Ascending aorta (tissue), 2 donors: ENCODE measurements around the gene UCK1. TPM values are rescaled to one million over a fixed set of nuclear protein-coding genes. Genes with fewer than 3 reads are reported as not detected.

ENCODE experiments used
- DNase-seq, 2 donors: peaks; one replicate each; pipeline ENCODE4 v3.0.0-alpha.2; 2019; ENCODE audit warnings: low spot score in 2 of 2
- H3K27ac ChIP-seq, 2 donors: fragments of 200-600 bp; sonication (generic); one replicate each; pipeline ENCODE4 v1.5.1; 2016 to 2017; ENCODE audit warnings: mild to moderate bottlenecking in 1 of 2
- H3K27me3 ChIP-seq: fragments of 200-600 bp; sonication (generic); one replicate; pipeline ENCODE4 v1.5.1; 2017
- H3K36me3 ChIP-seq, 2 donors: fragments of 200-600 bp; sonication (generic); one replicate each; pipeline ENCODE4 v1.5.1; 2016
- H3K4me1 ChIP-seq, 2 donors: fragments of 200-600 bp; sonication (generic); one replicate each; pipeline ENCODE4 v1.5.1; 2016 to 2017; ENCODE audit warnings: mild to moderate bottlenecking in 1 of 2
- H3K4me3 ChIP-seq, 2 donors: fragments of 200-600 bp; sonication (generic); one replicate each; pipeline ENCODE4 v1.5.1; 2016 to 2017; ENCODE audit warnings: mild to moderate bottlenecking in 1 of 2
- H3K9me3 ChIP-seq, 2 donors: fragments of 200-600 bp; sonication (generic); one replicate each; pipeline ENCODE4 v1.5.1; 2016
- intact Hi-C: fragments of 100-400 bp; cut with DNase I; formaldehyde crosslinking; loops from one replicate; pipeline ENCODE4 v1.15.1; 2023
- total RNA-seq: library from RNA; depleted of rRNA; stranded (reverse); fragments of >200 nt; gene quantifications from one replicate; pipeline ENCODE4 v1.1.0, GENCODE V29; 2016
- TF ChIP-seq, protein P1 (sequence below), 3 experiments: fragments of 200-600 bp in 2 of 3; fragments of 450-650 bp in 1 of 3; sonication (generic) in 2 of 3; IDR thresholded peaks; one replicate each; pipeline ENCODE4 v1.5.1; 2016 to 2019; ENCODE audit warnings: antibody characterized with exemption in 3 of 3, mild to moderate bottlenecking in 1 of 3, moderate library complexity in 1 of 3

The UCK1 gene
- total RNA-seq, 1 donor from 2014 or later = 39.8 TPM

GRCh38 chr9:131577005-131578000 is 46.2 kb upstream of the UCK1 start:
- intact Hi-C loops = no loop called here

GRCh38 chr9:131575946-131576853 is 45.1 kb upstream of the UCK1 start:
- DNase-seq = no peak
- Histone ChIP-seq H3K9me3 (no peaks in the 10 kb centered on the region), H3K27me3 (no peaks in the 10 kb centered on the region)

More at GRCh38 chr9:131577005-131578000, 46.2 kb upstream of the UCK1 start:
- TF ChIP-seq, protein P1, sequence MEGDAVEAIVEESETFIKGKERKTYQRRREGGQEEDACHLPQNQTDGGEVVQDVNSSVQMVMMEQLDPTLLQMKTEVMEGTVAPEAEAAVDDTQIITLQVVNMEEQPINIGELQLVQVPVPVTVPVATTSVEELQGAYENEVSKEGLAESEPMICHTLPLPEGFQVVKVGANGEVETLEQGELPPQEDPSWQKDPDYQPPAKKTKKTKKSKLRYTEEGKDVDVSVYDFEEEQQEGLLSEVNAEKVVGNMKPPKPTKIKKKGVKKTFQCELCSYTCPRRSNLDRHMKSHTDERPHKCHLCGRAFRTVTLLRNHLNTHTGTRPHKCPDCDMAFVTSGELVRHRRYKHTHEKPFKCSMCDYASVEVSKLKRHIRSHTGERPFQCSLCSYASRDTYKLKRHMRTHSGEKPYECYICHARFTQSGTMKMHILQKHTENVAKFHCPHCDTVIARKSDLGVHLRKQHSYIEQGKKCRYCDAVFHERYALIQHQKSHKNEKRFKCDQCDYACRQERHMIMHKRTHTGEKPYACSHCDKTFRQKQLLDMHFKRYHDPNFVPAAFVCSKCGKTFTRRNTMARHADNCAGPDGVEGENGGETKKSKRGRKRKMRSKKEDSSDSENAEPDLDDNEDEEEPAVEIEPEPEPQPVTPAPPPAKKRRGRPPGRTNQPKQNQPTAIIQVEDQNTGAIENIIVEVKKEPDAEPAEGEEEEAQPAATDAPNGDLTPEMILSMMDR (IDR thresholded peaks at IDR 0.05) = no peak
- no peak for DNase-seq
- Histone ChIP-seq H3K36me3 (peaks cover 45 to 87% of the 10 kb centered on the region in 2 donors), H3K4me1 (no peaks in the 10 kb centered on the region), H3K9me3 (no peaks in the 10 kb centered on the region), H3K27me3 (no peaks in the 10 kb centered on the region), H3K4me3 (no peak overlapping the region), H3K27ac (no peak overlapping the region)

GRCh38 chr9:131574730-131575640 is 43.9 kb upstream of the UCK1 start:
- no peak for DNase-seq
- H3K36me3 ChIP-seq = peaks cover 41 to 73% of the 10 kb centered on the region in 2 donors
- TF ChIP-seq, protein P1 (IDR thresholded peaks at IDR 0.05) = no peak
- H3K4me1 ChIP-seq = no peaks in the 10 kb centered on the region
- no peak overlapping the region for H3K4me3 ChIP-seq
- intact Hi-C loops = no loop called here
- no peak overlapping the region for H3K27ac ChIP-seq
- H3K9me3 ChIP-seq = no peaks in the 10 kb centered on the region
- no peaks in the 10 kb centered on the region for H3K27me3 ChIP-seq

More at GRCh38 chr9:131575946-131576853, 45.1 kb upstream of the UCK1 start:
- Histone ChIP-seq H3K27ac (no peak overlapping the region), H3K4me1 (no peaks in the 10 kb centered on the region), H3K4me3 (no peak overlapping the region), H3K36me3 (peaks cover 46 to 85% of the 10 kb centered on the region in 2 donors)
- intact Hi-C loops = no loop called here
- TF ChIP-seq, protein P1 (IDR thresholded peaks at IDR 0.05) = no peak

DNA sequence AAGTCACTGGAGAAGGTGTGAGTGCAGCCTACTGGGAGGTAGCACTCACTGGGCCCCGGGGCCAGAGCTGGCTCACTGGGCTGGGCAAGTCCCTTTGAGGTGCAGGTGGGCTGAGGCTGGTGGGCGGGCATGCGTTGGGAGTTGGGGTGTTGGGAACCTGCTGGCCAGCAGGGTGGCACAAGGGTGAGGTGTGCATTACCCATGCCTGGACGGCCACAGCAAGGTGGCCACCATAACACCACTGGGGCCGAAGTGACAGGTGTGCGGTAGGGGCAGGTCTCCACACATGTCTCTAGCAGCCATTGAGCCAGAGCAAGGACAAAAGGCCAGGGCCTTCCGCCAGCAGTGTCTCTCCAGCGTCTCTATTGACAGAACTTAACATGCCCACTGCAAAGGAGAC is 36.8 kb upstream of the UCK1 start:
- Histone ChIP-seq H3K9me3 (peaks cover 0 to 2% of the 10 kb centered on the region in 2 donors), H3K36me3 (peaks cover 13 to 18% of the 10 kb centered on the region in 2 donors), H3K4me1 (no peaks in the 10 kb centered on the region), H3K27me3 (no peaks in the 10 kb centered on the region), H3K4me3 (no peak overlapping the region), H3K27ac (no peak overlapping the region)
- TF ChIP-seq, protein P1 (IDR thresholded peaks at IDR 0.05) = no peak
- intact Hi-C loops = no loop called here
- DNase-seq = no peak

DNA sequence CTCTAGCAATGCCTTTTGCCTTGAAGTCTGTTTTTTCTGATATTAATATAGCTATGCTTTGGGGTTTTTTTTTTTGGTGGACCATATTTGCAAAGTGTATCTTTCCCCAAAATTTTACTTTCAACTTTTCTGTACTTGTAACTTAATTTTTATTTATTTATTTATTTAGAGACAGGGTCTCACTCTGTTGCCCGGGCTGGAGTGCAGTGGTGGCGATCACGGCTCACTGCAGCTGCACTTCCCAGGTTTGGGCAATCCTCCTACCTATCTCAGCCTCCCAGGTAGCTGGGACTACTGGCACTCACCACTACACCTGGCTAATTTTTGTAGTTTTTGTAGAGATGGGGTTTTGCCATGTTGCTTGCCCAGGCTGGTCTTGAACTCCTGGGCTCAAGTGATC is 35.1 kb upstream of the UCK1 start:
- no peak for DNase-seq
- H3K27me3 ChIP-seq = no peaks in the 10 kb centered on the region
- H3K27ac ChIP-seq = no peak overlapping the region
- intact Hi-C loops = no loop called here
- no peak overlapping the region for H3K4me3 ChIP-seq
- H3K9me3 ChIP-seq = peaks cover 0 to 7% of the 10 kb centered on the region in 2 donors
- no peaks in the 10 kb centered on the region for H3K4me1 ChIP-seq
- TF ChIP-seq, protein P1 (IDR thresholded peaks at IDR 0.05) = no peak
- peaks cover 0 to 3% of the 10 kb centered on the region in 2 donors for H3K36me3 ChIP-seq
